Inflammatory macrophage (primary cell): ENCODE results near the gene SMIM32.

Source experiments
- DNase-seq, 2 donors: peaks; one replicate each; pipeline ENCODE4 v3.0.0-alpha.2; 2020 to 2022

The SMIM32 gene

GRCh38 chr5:136206361-136206760 is 13.4 kb upstream of the SMIM32 start:
- DNase-seq: peak in 1 of 2 donors; percentile 61

DNA sequence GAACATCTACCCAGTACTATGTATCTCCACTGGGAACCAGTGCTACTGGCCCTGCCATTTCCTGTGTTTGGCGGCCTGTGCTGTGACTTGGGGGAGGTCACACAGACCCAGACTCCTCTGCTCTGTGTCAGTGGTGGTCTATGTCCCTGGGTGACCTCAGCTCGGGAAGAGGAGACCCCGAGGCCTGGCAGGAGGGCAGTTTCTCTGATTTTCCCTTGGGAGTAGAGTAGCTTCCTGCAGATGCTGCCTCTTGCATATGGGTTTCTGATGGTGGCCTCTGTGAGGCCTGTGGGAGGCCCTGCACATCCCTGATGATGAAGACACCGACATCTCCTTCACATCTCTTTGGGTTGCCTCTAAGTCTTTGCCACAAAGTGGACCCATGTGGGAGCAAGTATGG is 13.0 kb upstream of the SMIM32 start:
- DNase-seq: no peak

DNA sequence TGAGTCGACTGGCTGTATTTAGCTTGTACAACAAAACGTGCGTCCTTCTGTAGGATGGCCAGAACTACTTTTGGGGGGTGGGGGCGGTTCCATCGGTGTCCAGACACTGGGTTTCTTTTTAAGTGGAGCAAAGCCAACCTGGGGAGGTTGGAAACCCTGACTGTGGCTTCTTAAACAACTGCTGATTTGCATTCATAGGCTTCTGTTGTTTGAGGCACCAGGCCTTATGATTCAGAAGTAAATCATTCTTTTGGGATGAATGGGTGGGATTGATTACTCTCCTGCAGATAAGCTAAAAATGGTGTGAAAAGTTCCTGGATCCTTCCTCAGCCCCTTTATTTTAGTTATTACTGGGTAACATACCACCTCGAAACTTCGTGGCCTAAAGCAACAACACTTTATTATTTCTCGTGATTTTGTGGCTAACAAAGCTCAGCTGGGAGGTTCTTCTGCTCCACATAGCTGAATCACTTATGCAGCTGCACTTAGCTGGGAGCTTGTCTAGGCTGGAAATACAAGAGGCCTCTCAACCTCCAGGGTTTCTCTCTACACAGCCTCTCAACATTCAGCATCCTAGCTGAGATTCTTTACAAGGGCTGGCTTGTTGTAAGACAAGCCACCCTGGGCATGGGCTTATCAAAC is 12.2 kb upstream of the SMIM32 start:
- DNase-seq: no peak

- DNase-seq: no peak
Measured at GRCh38 chr5:136203303-136203922, 10.5 kb upstream of the SMIM32 start.

GRCh38 chr5:136202469-136203205 is 9.7 kb upstream of the SMIM32 start:
- DNase-seq: no peak

- no peak for DNase-seq
Measured at GRCh38 chr5:136201870-136202269, 8.9 kb upstream of the SMIM32 start.

DNA sequence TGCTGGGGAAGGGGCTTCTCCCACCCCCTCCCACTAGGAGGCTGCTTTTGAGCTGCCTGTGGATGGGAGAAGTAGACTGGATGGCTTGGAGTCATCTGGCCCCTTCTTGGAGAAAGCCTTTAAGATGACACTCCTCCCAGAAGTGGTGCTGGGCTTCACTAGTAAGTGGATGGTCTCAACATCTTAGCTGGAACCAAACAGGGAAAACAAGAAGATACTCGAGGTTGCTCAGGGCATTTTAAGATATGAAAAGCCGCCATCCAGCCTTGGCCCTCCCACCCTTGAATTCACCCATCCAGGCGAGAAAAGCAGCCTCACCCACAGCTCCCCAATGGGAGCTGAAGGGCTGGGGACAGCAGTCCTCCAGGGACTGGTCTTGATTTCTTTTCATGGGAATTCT is 7.8 kb upstream of the SMIM32 start:
- no peak for DNase-seq

DNA sequence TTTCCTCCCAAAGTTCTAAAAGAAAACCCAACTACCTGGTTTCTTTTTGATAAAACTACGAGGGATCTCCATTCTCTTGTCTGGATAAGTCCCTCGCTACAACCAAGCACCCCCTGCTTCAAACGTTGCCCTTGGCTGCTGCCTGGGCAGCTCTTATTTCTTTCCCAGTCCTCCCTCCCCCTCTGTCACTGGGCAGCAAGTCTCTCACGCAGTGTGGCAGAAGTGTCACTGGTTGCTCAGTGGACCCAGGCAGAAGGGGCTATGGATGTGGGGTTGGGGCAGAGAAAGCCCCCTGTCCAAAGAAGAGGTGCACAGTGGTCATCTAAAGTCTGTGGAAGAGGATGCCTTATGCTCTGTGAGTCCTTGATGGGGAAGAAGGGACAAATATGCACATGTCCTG is 7.2 kb upstream of the SMIM32 start:
- no peak for DNase-seq

DNA sequence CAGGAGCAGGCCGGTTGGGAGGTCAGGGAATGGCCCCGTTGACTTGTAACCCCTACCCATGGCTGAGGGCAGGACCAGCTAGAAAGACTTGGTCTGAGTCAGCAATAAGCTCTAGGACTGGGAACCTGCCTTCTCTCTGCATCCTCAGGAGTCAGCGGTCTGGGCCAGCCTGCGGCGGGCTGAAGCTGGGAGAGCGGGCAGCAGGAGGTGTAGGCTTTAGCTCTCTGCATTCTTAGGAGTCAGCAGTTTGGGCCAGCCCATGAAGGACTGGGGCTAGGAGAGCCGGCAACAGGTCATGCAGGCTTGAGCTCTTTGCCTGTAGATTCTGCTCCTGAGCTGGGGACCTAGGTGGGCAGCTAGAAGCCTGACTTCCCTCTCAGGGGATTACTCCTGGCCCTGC is 6.4 kb upstream of the SMIM32 start:
- DNase-seq: no peak

GRCh38 chr5:136198453-136198852 is 5.5 kb upstream of the SMIM32 start:
- no peak for DNase-seq

DNA sequence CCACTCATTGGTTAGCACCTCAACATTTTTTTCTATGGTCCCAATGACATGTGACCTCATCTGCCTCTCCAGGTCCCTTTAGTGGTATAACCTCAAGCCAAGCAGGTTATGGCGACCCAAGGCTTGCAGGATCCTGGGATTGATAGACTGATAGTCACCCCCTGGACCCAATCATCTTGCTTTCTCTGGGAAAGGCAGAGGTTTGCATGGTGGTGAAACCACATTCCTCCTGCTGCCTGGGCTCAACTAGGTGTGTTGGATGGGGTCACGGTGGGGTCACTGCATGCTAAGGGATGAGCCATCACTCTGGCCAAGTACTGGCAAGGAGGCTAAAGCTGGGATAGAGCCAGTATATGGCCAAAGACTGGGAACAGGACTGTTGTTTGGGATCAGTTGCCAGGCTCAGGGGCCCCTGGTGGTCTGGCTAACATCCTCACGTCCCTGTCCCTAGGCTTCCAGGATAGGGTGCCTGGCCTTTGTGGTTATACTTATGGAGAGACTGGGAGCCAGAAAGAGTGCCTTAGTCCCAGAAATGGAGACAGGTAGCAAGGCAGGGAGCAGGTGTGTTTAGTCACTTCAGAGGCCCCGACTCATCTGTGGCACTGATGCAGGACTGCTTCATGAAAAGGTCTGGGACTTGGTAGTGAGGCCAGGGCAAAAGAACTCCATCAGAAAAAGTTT is 4.6 kb upstream of the SMIM32 start:
- no peak for DNase-seq

DNA sequence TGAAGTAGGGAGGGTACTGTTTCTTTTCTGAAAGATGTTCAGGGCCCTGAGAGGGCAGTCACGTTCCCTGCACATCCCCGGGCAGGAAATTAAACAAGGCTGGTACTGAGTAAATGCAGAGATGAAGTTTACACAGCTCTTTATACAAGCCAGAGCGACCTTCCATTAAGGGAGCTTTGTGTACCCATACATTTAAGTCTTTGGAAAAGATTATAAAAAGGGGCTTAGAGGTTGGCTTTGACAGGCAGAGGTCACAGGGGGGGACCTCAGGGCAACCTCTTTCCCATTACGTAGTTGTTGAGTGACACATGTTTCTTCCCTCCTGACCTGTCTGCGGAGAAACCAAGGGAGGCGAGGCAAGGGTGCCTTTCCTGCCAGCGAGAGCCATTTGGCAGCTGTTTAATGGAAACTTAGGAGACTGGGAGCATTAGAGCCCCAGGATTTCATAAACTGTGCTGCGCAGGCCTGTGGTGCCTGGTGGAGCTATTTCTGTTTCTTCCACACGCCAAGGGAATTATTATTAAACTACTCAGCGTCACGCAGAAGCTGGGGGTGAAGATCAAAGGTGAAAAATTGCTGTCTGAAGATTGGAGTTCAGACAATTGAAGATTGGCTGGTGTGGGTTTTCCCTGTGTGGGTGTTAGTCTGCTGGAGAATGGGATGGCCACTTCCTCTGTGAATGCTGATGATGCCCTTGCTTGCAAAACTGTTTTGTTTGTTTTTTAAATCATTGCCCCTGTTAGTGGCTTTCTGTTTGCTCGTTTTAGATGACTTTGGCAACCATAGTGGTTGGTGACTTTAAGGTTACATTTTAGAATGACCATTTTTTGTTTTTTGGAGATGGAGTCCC is 3.2 kb upstream of the SMIM32 start:
- peak in 1 of 2 donors; percentile 7 for DNase-seq

- no peak for DNase-seq
Measured at GRCh38 chr5:136194576-136194975, 1.6 kb upstream of the SMIM32 start.

- no peak for DNase-seq
Measured at GRCh38 chr5:136193322-136193935, 467 bp upstream of the SMIM32 start.

DNA sequence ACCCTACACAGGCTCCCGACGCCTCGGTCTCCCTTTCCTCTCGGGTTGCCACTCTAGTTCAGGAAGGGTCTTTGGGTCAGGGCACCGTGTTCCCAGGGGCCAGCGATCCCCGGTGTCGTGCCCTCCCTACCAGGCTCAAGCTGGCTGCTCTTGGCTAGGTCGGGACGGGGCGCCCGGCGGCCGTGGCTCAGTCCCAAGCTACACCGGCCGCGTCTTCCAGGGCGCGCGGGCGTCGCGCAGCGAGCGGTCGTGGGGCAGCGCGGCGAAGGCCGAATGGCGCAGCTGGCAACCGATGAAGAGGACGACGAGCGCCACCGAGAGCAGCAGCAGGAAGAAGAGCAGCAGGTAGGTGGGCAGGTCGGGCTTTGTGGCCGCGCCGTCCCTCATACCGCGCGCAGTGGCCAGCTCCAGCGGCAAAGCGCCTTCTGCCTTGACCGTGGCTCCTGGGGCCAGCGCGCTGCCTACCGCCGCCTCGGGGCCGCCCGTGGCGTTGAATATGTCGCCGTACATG is 892 bp downstream of the SMIM32 start:
- no peak for DNase-seq

GRCh38 chr5:136191304-136192014 is 1.5 kb downstream of the SMIM32 start:
- DNase-seq: peak; percentile 11 to 38

GRCh38 chr5:136190904-136191303 is 2.1 kb downstream of the SMIM32 start:
- DNase-seq: no peak

DNA sequence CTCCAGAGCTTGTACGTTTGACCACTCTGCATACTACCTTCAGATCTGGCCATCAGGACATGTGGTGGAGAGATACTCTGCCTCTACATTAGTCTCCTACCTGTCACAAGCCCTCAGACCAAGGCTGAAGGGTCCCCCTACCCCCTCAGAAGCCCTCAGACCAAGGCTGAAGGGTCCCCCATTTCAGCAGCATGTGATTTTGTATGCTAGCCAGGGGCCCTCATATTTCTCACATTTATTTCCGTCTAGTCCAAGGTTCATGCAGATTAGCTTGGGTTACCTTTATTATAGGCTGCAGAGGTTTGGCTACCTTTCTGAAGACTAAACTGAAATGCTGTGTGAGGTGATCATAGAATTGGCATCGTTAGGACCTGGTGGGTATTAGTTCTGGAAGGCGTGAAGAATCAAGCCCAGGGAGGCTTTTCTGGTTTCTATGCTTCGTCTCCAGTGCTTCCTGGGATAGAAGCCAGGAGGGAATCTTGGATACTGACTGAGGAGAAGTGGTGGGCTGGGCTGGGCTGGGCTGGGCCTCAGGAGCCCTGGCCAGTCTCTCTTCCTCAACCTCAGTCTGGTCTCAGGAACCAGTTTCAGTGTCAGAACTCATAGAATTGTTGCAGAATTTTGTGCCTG is 2.8 kb downstream of the SMIM32 start:
- DNase-seq: no peak

DNA sequence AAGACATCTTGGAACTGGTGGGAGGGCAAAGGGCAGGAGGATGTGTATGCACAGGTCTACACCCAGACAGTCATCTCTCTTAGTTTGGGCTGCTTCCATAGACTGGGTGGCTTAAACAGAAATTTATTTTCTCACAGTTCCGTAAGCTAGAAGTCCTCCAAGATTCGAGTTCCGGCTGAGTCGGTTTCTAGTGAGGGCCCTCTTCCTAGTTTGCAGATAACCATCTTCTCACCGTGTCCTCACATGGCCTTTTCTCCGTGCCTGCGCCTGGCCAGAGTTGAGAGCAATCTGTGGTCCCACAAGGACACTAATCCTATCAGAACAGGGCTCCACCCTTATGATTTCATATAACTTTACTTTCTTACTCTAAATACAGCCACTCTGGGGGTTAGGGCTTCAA is 4.1 kb downstream of the SMIM32 start:
- DNase-seq: no peak

- DNase-seq: no peak
Measured at GRCh38 chr5:136186796-136187195, 6.2 kb downstream of the SMIM32 start.
